ENCODE data around the gene VPS33B. TPM values are rescaled to one million over a fixed set of nuclear protein-coding genes. Genes with fewer than 3 reads are reported as not detected.

The VPS33B gene
- total and polyA plus RNA-seq, 2 of the 8 experiments (the other 6 are each of a cell fraction or from before 2014, with no cell fraction given): 11.8 to 17.3 TPM

DNA sequence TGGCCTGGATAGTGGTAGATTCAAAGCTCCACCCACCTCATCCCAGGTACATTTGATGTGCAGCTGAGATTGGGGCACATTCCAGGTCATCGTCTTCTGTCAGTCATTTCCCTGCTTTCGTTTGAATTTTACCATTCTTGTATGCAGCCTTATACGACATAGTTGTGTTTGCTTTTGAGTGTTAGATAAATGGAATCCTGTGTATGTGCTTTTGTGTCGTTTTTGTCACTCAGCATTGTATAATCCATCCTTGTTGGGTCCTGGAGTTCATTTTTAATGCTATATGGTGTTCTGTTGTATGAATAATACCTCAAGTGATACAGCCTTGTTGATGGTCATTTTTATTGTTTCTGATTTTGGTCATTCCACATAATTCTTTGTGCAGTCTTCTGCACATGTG, 60.4 kb downstream of the VPS33B start:
- H3K36me3 ChIP-seq (ENCODE audit: control insufficient read depth in 2 of 4, insufficient read depth in 4 of 4, low read length in 3 of 4): peaks cover 9 to 48% (median 30%) of the 10 kb centered on the region in 4 experiments
- TF ChIP-seq CBX5 (IDR thresholded peaks at IDR 0.05; ENCODE audit: low read depth, low read length) (no peak), TAF1 (IDR thresholded peaks at IDR 0.05; ENCODE audit: low read depth, low read length) (no peak), SIN3A (conservative IDR thresholded peaks at IDR 0.05 in 1 of 2, IDR thresholded peaks at IDR 0.05 in 1 of 2; ENCODE audit: low read depth in 1 of 2, low read length in 2 of 2) (no peak), SP4 (IDR thresholded peaks at IDR 0.05; ENCODE audit: low read length) (no peak), RBBP5 (IDR thresholded peaks at IDR 0.05; ENCODE audit: borderline replicate concordance, low read depth, low read length) (no peak), EP300 (IDR thresholded peaks at IDR 0.05; ENCODE audit: borderline replicate concordance in 1 of 2, low read depth in 2 of 2, low read length in 2 of 2) (no peak), GABPA (IDR thresholded peaks at IDR 0.05; ENCODE audit: borderline replicate concordance, insufficient read depth, low read length) (no peak), TAF7 (optimal IDR thresholded peaks at IDR 0.05; ENCODE audit: borderline replicate concordance, low read depth, low read length) (no peak), TBP (IDR thresholded peaks at IDR 0.05; ENCODE audit: low read depth, low read length) (no peak), POLR2AphosphoS5 (IDR thresholded peaks at IDR 0.05; ENCODE audit: low read depth, low read length) (no peak), MAFK (IDR thresholded peaks at IDR 0.05; ENCODE audit: low read depth, low read length) (no peak)

More for the DNA sequence above, 60.4 kb downstream of the VPS33B start:
- Histone ChIP-seq H3K4ac (replicated peaks; ENCODE audit: insufficient read length, low read depth, low read length) (no peak overlapping the region), H2BK15ac (ENCODE audit: low read length) (no peak overlapping the region), H3K9me3 (ENCODE audit: insufficient read depth in 2 of 2, low read depth in 1 of 2, low read length in 1 of 2) (no peaks in the 10 kb centered on the region), H3K18ac (ENCODE audit: extremely low read depth, low read length) (no peak overlapping the region), H4K8ac (ENCODE audit: extremely low read depth, insufficient read depth, low read length) (no peak overlapping the region), H4K20me1 (replicated peaks in 1 of 2; ENCODE audit: control insufficient read depth in 1 of 2, insufficient read depth in 2 of 2, low read length in 2 of 2) (peaks cover 5 to 6% of the 10 kb centered on the region in 2 experiments), H3K27ac (ENCODE audit: low read depth, low read length) (no peak overlapping the region), H3K23ac (ENCODE audit: insufficient read length) (no peak overlapping the region), H3K23me2 (ENCODE audit: low read depth, low read length) (peaks cover 8% of the 10 kb centered on the region; the same call in 1 of the 2 replicates), H3K14ac (ENCODE audit: insufficient read length) (no peak overlapping the region), H3K79me1 (ENCODE audit: low read depth, low read length) (peaks cover 3% of the 10 kb centered on the region; the same call in 1 of the 2 replicates), H3K9ac (replicated peaks in 1 of 4; ENCODE audit: extremely low read depth in 1 of 4, low read depth in 3 of 4, low read length in 3 of 4) (no peak overlapping the region), H4K5ac (ENCODE audit: insufficient read length, low read depth, low read length) (no peak overlapping the region), H2BK120ac (replicated peaks; ENCODE audit: low read depth, low read length) (no peak overlapping the region), H3K4me2 (ENCODE audit: insufficient read depth in 1 of 2, low read depth in 2 of 2, low read length in 2 of 2) (no peak overlapping the region), H3K27me3 (replicated peaks in 1 of 4; ENCODE audit: control insufficient read depth in 3 of 4, extremely low read depth in 1 of 4, insufficient read depth in 3 of 4, low read length in 3 of 4) (no peaks in the 10 kb centered on the region), H2BK20ac (ENCODE audit: low read length) (no peak overlapping the region), H4K91ac (replicated peaks; ENCODE audit: insufficient read length, low read length) (no peak overlapping the region), H3K4me3 (ENCODE audit: extremely low read depth in 1 of 4, insufficient read depth in 2 of 4, low read depth in 3 of 4, low read length in 4 of 4) (no peak overlapping the region), H3K56ac (replicated peaks; ENCODE audit: insufficient read length, low read depth, low read length) (no peak overlapping the region), H2BK5ac (ENCODE audit: low read depth, low read length) (no peak overlapping the region), H3K4me1 (replicated peaks in 1 of 4; ENCODE audit: control insufficient read depth in 3 of 4, insufficient read depth in 4 of 4, low read length in 3 of 4) (peaks cover 0 to 10% (median 6%) of the 10 kb centered on the region in 4 experiments; a peak in 5 of 7 replicates), H3K79me2 (ENCODE audit: control insufficient read depth in 1 of 2, insufficient read depth in 2 of 2, low read length in 2 of 2) (peaks cover 0 to 6% of the 10 kb centered on the region in 2 experiments; a peak in 1 of 4 replicates), H2AK5ac (ENCODE audit: low read depth, low read length) (no peak overlapping the region), H2AFZ (ENCODE audit: low read length) (no peak overlapping the region), H2BK12ac (ENCODE audit: low read depth, low read length) (no peak overlapping the region)
- ChIA-PET CTCF (ENCODE audit: partially characterized antibody) (interaction anchor here (1.1 to 19.2 kb wide), 6 partner anchors 9 to 310 kb away, joined by 3 to 306 read pairs (median 6); partner anchors contain the start of genes HDDC3 and UNC45A), POLR2A (ENCODE audit: partially characterized antibody) (interaction anchor here (0.6 to 1.4 kb wide), 6 partner anchors 8 to 86 kb away, joined by 3 to 5 read pairs (median 3); no protein-coding TSS in a partner anchor)
- FAIRE-seq (no peak), DNase-seq (ENCODE audit: low read depth in 1 of 2, low spot score in 2 of 2) (no peak)
- WGBS, 2 experiments (ENCODE audit: extremely low coverage in 1 of 2, insufficient coverage in 1 of 2, insufficient read length in 1 of 2, insufficient replicate concordance in 2 of 2, low coverage in 1 of 2, low lambda C conversion rate in 2 of 2, missing lambda C conversion rate in 1 of 2): 79% methylated on average over 4 of the region's 4 CpGs; no CpG with 5 or more reads in 1 of the 2 experiments

Measured in H1 (cell line).